Osteocyte (in vitro differentiated cells): Measurements from ENCODE around the gene SLC6A11. TPM values are rescaled to one million over a fixed set of nuclear protein-coding genes. Genes with fewer than 3 reads are reported as not detected.

Experiments used
- DNase-seq: peaks from one replicate; pipeline ENCODE4 v3.0.0; 2021; ENCODE audit warnings: mixed read lengths; ENCODE audit not compliant: unreplicated experiment; ENCODE audit errors: extremely low spot score
- H3K27ac Mint-ChIP-seq: one replicate; pipeline ENCODE4 v1.8.0; 2021; ENCODE audit warnings: mild to moderate bottlenecking, mixed read lengths; ENCODE audit not compliant: unreplicated experiment
- H3K27me3 Mint-ChIP-seq: one replicate; pipeline ENCODE4 v1.8.0; 2021; ENCODE audit warnings: mixed read lengths; ENCODE audit not compliant: unreplicated experiment
- H3K36me3 Mint-ChIP-seq: one replicate; pipeline ENCODE4 v1.8.0; 2021; ENCODE audit warnings: mixed read lengths; ENCODE audit not compliant: unreplicated experiment
- H3K4me1 Mint-ChIP-seq: one replicate; pipeline ENCODE4 v1.8.0; 2021; ENCODE audit warnings: mixed read lengths; ENCODE audit not compliant: unreplicated experiment
- H3K4me3 Mint-ChIP-seq: one replicate; pipeline ENCODE4 v1.8.0; 2021; ENCODE audit warnings: mild to moderate bottlenecking, moderate library complexity, mixed read lengths; ENCODE audit not compliant: unreplicated experiment
- H3K9me3 Mint-ChIP-seq: one replicate; pipeline ENCODE4 v1.8.0; 2021; ENCODE audit warnings: mixed read lengths; ENCODE audit not compliant: unreplicated experiment
- total RNA-seq: library from RNA; stranded (reverse); gene quantifications from 2 replicates; pipeline ENCODE4 v1.2.1, GENCODE V29; 2021
- TF ChIP-seq, protein P1 (sequence below): fragments of 200-600 bp; sonication (generic); IDR thresholded peaks from 2 replicates; pipeline ENCODE4 v1.5.0; 2021; ENCODE audit warnings: antibody characterized with exemption, mild to moderate bottlenecking, moderate library complexity

Gene SLC6A11
- total RNA-seq, 1 donor from 2014 or later = not detected

DNA sequence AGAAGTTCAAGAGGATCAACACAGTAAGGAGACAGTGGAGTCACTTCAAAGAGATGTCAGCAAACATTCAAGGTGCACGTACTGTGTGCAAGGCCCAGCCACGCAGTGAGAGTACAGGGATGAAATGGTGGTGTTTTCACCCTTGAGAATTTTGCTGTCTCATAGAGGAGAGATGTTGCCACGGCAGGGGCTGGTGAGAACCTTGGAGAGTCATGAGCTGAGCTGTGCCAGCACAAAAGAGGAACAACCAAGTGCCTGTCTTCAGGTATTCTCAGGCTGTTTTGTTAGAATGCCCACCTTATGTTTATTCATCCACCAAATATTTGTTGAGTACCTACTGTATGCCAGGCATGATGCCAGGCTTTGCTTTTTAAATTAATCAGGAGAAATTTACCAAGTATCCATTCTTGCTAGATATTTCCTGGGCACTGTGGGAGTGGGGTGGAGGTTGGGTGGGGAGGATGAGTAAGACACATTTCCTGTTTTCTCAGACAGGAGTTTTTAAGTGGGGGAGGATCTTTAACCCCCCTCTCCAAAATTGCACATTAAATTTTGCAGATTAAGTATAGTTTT, 72.6 kb downstream of the SLC6A11 start:
- Mint-ChIP-seq H3K36me3 (no peaks in the 10 kb centered on the region), H3K27ac (no peak overlapping the region), H3K4me1 (no peaks in the 10 kb centered on the region), H3K9me3 (peaks cover 12% of the 10 kb centered on the region), H3K27me3 (peaks cover 3% of the 10 kb centered on the region), H3K4me3 (no peak overlapping the region)
- no peak for DNase-seq
- TF ChIP-seq, protein P1, sequence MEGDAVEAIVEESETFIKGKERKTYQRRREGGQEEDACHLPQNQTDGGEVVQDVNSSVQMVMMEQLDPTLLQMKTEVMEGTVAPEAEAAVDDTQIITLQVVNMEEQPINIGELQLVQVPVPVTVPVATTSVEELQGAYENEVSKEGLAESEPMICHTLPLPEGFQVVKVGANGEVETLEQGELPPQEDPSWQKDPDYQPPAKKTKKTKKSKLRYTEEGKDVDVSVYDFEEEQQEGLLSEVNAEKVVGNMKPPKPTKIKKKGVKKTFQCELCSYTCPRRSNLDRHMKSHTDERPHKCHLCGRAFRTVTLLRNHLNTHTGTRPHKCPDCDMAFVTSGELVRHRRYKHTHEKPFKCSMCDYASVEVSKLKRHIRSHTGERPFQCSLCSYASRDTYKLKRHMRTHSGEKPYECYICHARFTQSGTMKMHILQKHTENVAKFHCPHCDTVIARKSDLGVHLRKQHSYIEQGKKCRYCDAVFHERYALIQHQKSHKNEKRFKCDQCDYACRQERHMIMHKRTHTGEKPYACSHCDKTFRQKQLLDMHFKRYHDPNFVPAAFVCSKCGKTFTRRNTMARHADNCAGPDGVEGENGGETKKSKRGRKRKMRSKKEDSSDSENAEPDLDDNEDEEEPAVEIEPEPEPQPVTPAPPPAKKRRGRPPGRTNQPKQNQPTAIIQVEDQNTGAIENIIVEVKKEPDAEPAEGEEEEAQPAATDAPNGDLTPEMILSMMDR = no peak

DNA sequence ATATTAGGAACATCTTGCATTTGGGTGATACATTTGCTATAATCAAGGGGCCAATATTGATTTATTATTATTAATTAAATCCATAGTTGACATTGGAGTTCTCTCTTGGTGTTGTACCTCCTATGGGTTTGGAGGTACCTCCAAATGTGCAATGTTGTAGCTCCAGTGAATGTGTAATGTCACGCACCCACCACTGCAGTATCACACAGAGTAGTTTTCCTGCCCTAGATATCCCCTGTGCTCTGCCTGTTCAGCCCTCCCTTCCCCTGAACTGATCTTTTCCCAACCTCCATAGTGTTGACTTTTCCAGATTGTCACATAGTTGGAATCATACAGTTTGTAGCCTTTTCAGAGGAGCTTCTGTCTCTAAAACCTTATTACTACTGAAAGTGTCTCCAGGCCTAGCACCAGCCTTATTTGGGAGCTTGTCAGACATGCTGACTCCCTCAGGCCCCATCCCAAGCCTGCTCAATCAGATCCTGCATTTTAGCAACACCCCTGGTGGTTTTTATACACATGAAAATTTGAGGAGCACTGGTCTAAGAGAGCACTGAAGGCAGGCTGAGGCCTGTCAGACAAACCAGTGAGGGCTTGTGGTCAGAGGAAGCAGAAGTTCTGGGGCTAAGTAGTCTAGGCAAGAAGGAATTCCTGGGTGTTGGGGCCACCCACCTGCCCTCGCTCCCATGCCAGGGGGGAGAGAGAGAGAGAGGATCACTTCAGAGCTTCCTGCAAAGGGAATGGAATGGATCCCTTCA, 73.4 kb downstream of the SLC6A11 start:
- H3K27me3 Mint-ChIP-seq = peaks cover 3% of the 10 kb centered on the region
- TF ChIP-seq, protein P1 = no peak
- H3K4me3 Mint-ChIP-seq = no peak overlapping the region
- DNase-seq = no peak
- H3K27ac Mint-ChIP-seq = no peak overlapping the region
- no peaks in the 10 kb centered on the region for H3K4me1 Mint-ChIP-seq
- H3K9me3 Mint-ChIP-seq = peaks cover 12% of the 10 kb centered on the region
- H3K36me3 Mint-ChIP-seq = no peaks in the 10 kb centered on the region

DNA sequence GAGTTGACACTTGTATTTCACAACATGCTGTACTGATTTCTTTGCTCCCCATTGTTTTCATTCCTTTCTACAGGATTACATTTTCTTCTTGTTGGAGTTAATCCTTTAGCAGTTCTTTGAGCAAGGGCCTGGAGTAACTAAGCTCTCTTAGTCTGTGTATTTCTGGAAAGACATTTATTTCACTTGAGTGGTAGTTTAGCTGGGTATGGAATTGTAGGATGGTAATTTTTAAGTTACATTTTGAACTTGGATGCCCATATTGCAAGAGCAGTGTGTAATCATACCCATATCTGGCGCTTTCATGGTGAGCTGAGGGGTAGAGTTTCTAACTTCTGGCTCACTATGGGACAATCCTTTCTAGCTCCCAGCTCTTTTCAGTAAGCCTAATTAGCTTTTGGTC, 74.6 kb downstream of the SLC6A11 start:
- TF ChIP-seq, protein P1 = no peak
- Mint-ChIP-seq H3K27ac (no peak overlapping the region), H3K4me3 (no peak overlapping the region), H3K27me3 (peaks cover 7% of the 10 kb centered on the region), H3K4me1 (no peaks in the 10 kb centered on the region), H3K36me3 (no peaks in the 10 kb centered on the region), H3K9me3 (peaks cover 12% of the 10 kb centered on the region)
- no peak for DNase-seq

DNA sequence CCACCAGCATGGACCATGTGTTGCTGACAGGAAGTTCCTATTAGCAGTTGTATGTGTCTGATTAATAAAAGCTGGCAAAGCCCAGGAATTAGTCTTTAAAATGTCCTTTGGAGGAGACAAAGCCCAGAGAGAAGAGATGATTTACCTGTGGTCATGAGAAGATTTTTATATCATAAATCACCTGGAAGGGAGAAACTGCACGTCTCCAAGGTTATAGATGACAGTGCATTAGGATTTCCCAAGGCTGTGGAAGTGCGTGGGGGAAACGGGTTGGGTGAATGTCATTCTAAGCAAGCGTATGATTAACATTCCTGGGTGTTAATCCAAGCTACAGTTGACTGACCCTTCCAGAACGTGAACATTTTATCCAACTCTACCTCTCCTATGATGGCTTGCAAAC, 76.6 kb downstream of the SLC6A11 start:
- Mint-ChIP-seq H3K4me1 (no peaks in the 10 kb centered on the region), H3K27ac (no peak overlapping the region), H3K27me3 (peaks cover 7% of the 10 kb centered on the region), H3K9me3 (peaks cover 12% of the 10 kb centered on the region), H3K36me3 (no peaks in the 10 kb centered on the region), H3K4me3 (no peak overlapping the region)
- TF ChIP-seq, protein P1 = no peak
- DNase-seq = no peak

DNA sequence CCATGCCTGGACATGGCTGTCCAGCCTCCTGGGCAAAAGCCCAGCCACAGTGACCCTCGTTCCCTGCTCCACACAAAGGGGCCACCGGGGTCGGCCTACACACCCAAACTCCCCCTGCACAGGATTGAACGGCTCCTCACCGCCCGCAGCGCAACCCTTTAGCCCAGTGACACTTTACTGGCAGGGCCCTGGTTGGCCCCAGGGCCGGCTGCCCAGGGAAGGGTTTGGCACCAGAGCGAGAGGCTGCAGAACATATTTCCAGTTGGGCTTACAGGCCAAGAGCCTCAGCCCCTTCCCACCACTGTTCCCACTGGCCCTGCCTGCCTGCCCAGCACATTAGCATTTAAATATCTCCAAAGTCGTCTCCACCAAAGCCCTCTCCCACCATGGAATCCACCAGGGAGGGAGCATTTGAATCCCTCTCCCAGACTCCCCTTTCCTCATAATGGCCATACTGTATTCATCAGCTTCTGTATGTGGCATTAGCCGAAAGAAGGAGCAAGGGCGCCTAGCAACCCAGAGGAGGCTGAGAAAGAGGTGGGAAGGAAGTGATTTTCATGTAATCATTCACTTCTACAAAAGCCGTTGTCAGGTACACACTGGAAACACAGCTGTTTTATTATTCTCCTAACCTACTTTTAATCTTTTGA, 85.4 kb downstream of the SLC6A11 start:
- TF ChIP-seq, protein P1 = no peak
- peak; percentile 38 for DNase-seq
- Mint-ChIP-seq H3K36me3 (no peaks in the 10 kb centered on the region), H3K9me3 (peaks cover 13% of the 10 kb centered on the region), H3K4me3 (no peak overlapping the region), H3K27me3 (peaks cover 8% of the 10 kb centered on the region), H3K4me1 (no peaks in the 10 kb centered on the region), H3K27ac (no peak overlapping the region)
